Activated B cell treated with CpG ODN at 0.5 μM for 24 hours (primary cell): Measurements from ENCODE around the gene PARK7. TPM values are rescaled to one million over a fixed set of nuclear protein-coding genes. Genes with fewer than 3 reads are reported as not detected.
A peak's percentile ranks its signal among the peaks of the same experiment; 100 is the strongest.

Experiments used
- ATAC-seq: fragments of 200-7000 bp; cut with Tn5 transposase; one replicate; pipeline ENCODE4 v1.10.0; 2021; ENCODE audit warnings: low read depth, mild to moderate bottlenecking, moderate library complexity
- CTCF ChIA-PET: fragments of 350-600 bp; sonication (Branson Sonifier 250); formaldehyde crosslinking; loops from one replicate; lab custom pipeline; 2021; ENCODE audit warnings: antibody characterized with exemption; lab: Charles Lee
- POLR2A ChIA-PET: fragments of 350-600 bp; sonication (Branson Sonifier 250); formaldehyde crosslinking; loops from one replicate; lab custom pipeline; 2021; ENCODE audit warnings: antibody characterized with exemption; lab: Charles Lee
- DNase-seq: peaks from one replicate; pipeline ENCODE4 v3.0.0; 2022
- H3K27ac Mint-ChIP-seq: one replicate; pipeline ENCODE4 v1.8.0; 2020; ENCODE audit warnings: mixed read lengths
- H3K27me3 Mint-ChIP-seq: one replicate; pipeline ENCODE4 v1.8.0; 2021; ENCODE audit warnings: mixed read lengths
- H3K36me3 Mint-ChIP-seq: one replicate; pipeline ENCODE4 v1.8.0; 2021; ENCODE audit warnings: low read depth, mixed read lengths
- H3K4me1 Mint-ChIP-seq: one replicate; pipeline ENCODE4 v1.8.0; 2021; ENCODE audit warnings: mixed read lengths
- H3K4me3 Mint-ChIP-seq: one replicate; pipeline ENCODE4 v1.8.0; 2020; ENCODE audit warnings: mild to moderate bottlenecking, mixed read lengths
- H3K9me3 Mint-ChIP-seq: one replicate; pipeline ENCODE4 v1.8.0; 2020; ENCODE audit warnings: mixed read lengths
- CTCF ChIP-seq: fragments of 200-600 bp; IDR thresholded peaks from one replicate; pipeline ENCODE4 v1.8.0; 2022; ENCODE audit warnings: antibody characterized with exemption, mild to moderate bottlenecking
- intact Hi-C: fragments of 100-400 bp; cut with micrococcal nuclease; formaldehyde crosslinking; loops from one replicate; pipeline ENCODE4 v1.15.1; 2024
- total RNA-seq: library from RNA; stranded (reverse); gene quantifications from 2 replicates; pipeline ENCODE4 v1.2.3, GENCODE V29; 2022

The PARK7 gene
- total RNA-seq, 1 donor from 2014 or later: 242 TPM

- DNase-seq (no peak), ATAC-seq (no peak)
- Mint-ChIP-seq H3K4me1 (peaks cover 12% of the 10 kb centered on the region), H3K27me3 (peaks cover 15% of the 10 kb centered on the region), H3K36me3 (no peaks in the 10 kb centered on the region), H3K27ac (peak overlapping the region; percentile 11), H3K9me3 (no peaks in the 10 kb centered on the region), H3K4me3 (peak overlapping the region; percentile 86)
- TF ChIP-seq CTCF: no peak
- POLR2A ChIA-PET: no interaction called here
- CTCF ChIA-PET: interaction anchor here (0.9 kb wide), 1 partner anchor 10 kb away, joined by 3 read pairs; no protein-coding TSS in a partner anchor
- intact Hi-C loops: loop anchor here (5.0 kb wide), 1 partner anchor 243 kb away; the partner anchor contains the start of gene PER3
These were observed 63.7 kb downstream of the PARK7 start for GRCh38 chr1:8025061-8025670.

- ChIA-PET POLR2A (no interaction called here), CTCF (interaction anchor here (0.9 kb wide), 1 partner anchor 11 kb away, joined by 3 read pairs; no protein-coding TSS in a partner anchor)
- Mint-ChIP-seq H3K4me1 (peaks cover 12% of the 10 kb centered on the region), H3K9me3 (no peaks in the 10 kb centered on the region), H3K27ac (no peak overlapping the region), H3K27me3 (peaks cover 18% of the 10 kb centered on the region), H3K36me3 (no peaks in the 10 kb centered on the region), H3K4me3 (peak overlapping the region; percentile 86)
- ATAC-seq (peak; percentile 35), DNase-seq (no peak)
- intact Hi-C loops: loop anchor here (1.0 to 5.0 kb wide), 4 partner anchors 243 to 792 kb away; partner anchors contain the start of genes PER3, RERE and SLC45A1
- no peak for TF ChIP-seq CTCF
These were observed 64.2 kb downstream of the PARK7 start for GRCh38 chr1:8025671-8026144.

GRCh38 chr1:8026153-8026975 lies 64.9 kb downstream of the PARK7 start, which contains the start of gene ERRFI1:
Gene ERRFI1 (minus strand): TSS chr1:8026309. CDS start chr1:8015619, 10,690 bp downstream.
- POLR2A ChIA-PET: interaction anchor here (0.6 to 0.9 kb wide), 2 partner anchors 14 to 292 kb away, joined by 3 read pairs; partner anchors contain the start of gene SLC45A1
- peaks cover 18% of the 10 kb centered on the region for H3K27me3 Mint-ChIP-seq

GRCh38 chr1:8026976-8027747 lies 65.7 kb downstream of the PARK7 start:
- peak overlapping the region; percentile 21 for H3K27ac Mint-ChIP-seq
- no peaks in the 10 kb centered on the region for H3K36me3 Mint-ChIP-seq
- H3K9me3 Mint-ChIP-seq: no peaks in the 10 kb centered on the region
- ATAC-seq: no peak
- no peak for DNase-seq
- ChIA-PET CTCF (interaction anchor here (1.9 kb wide), 1 partner anchor 821 kb away, joined by 5 read pairs; no protein-coding TSS in a partner anchor), POLR2A (interaction anchor here (0.6 to 0.9 kb wide), 2 partner anchors 13 to 291 kb away, joined by 3 read pairs; partner anchors contain the start of gene SLC45A1)
- no peak for TF ChIP-seq CTCF
- H3K27me3 Mint-ChIP-seq: peaks cover 18% of the 10 kb centered on the region
- intact Hi-C loops: loop anchor here (1.0 to 5.0 kb wide), 4 partner anchors 245 to 790 kb away; partner anchors contain the start of genes PER3, RERE and SLC45A1
- peak overlapping the region; percentile 77 for H3K4me3 Mint-ChIP-seq
- H3K4me1 Mint-ChIP-seq: peaks cover 12% of the 10 kb centered on the region

More at GRCh38 chr1:8026153-8026975, 64.9 kb downstream of the PARK7 start, which contains the start of gene ERRFI1:
- DNase-seq: peak; percentile 92
- no peak for TF ChIP-seq CTCF
- Mint-ChIP-seq H3K4me1 (peaks cover 12% of the 10 kb centered on the region), H3K36me3 (no peaks in the 10 kb centered on the region), H3K27ac (peak within 1 kb of the TSS; percentile 21), H3K4me3 (peak within 1 kb of the TSS; percentile 86), H3K9me3 (no peaks in the 10 kb centered on the region)
- ATAC-seq: peak; percentile 91
- CTCF ChIA-PET: interaction anchor here (1.9 kb wide), 1 partner anchor 822 kb away, joined by 5 read pairs; no protein-coding TSS in a partner anchor
- intact Hi-C loops: loop anchor here (1.0 to 5.0 kb wide), 4 partner anchors 244 to 791 kb away; partner anchors contain the start of genes PER3, RERE and SLC45A1
